HG03066 (cell line): Measurements from ENCODE around the gene IGF2BP3.

Source experiments
- ATAC-seq: cut with Tn5 transposase; IDR thresholded peaks from one replicate; pipeline ENCODE4 v1.9.1; 2021; ENCODE audit warnings: low read depth; ENCODE audit not compliant: unreplicated experiment

The IGF2BP3 gene

GRCh38 chr7:23385140-23385539 is 85.2 kb downstream of the IGF2BP3 start:
- ATAC-seq: no peak

- no peak for ATAC-seq
These were observed 87.1 kb downstream of the IGF2BP3 start for GRCh38 chr7:23383225-23383624.

DNA sequence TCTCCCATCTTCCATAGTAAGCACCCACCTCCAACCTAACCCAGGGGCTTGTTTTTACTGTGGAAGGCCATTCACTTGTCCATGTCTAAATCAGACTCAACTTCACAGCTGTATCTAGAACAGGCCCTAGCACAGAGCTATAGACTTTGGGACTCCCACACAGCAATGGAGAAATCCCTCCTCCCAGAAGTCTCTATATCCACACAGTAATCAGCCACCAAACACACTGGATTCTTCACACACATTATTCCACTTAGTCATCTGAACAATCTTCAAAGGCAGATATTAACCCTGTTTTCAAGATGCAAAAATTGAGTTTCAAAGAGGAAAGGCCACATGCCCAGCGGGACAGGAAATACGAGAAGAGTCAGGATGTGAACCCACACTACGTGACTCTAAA is 89.3 kb downstream of the IGF2BP3 start:
- no peak for ATAC-seq

DNA sequence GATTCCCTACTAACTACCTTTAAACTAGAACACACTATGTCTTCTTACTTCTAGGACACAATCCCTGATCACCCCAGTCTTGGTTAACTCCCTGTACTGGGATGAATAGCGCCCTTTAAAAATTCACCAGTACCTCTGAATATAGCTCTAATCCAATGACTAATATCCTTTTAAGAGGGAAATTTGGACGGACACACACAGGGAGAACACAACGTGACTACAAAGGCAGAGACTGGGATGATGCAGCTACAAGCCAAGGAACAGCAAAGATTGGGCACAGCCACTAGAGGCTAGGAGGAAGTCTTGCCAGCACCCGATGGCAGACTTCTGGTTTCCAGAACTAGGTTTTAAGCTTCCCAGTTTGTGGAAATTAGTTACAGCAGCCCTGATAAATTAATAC is 89.7 kb downstream of the IGF2BP3 start:
- ATAC-seq: no peak

DNA sequence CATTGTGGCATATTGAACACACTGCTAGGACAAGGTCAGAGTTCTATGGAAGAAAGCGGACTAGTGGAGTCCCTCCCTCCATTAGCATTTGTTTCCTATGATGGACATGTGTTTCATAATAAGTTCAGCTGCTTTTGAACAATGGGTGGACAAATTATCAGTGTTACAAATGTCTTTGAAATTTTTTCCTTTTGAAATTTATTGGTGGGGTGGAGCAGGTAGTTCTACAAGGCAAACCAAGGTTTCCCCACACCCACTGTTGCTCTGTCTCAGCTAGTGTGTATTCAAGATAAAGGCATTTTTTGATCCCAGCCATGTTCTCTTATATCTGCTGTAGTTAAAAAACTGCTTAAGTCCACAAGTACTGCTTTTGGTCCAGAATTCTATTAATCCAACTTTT is 91.3 kb downstream of the IGF2BP3 start:
- ATAC-seq: no peak

DNA sequence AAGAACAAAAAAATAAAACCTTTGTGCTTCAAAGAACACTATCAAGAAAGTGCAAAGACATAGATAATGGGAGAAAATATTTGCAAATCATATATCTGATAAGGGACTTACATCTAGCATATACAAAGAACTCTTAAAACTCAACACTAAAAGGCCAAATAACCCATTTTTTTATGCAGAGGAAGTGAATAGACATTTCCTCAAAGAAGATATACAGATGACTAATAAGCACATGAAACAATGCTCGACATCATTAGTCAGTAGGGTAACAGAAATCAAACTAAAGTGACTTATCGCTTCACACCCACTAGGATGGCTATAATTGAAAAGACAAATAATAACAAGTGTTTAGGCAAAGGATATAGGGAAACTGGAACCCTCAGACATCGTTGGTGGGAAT is 93.2 kb downstream of the IGF2BP3 start:
- ATAC-seq: no peak

DNA sequence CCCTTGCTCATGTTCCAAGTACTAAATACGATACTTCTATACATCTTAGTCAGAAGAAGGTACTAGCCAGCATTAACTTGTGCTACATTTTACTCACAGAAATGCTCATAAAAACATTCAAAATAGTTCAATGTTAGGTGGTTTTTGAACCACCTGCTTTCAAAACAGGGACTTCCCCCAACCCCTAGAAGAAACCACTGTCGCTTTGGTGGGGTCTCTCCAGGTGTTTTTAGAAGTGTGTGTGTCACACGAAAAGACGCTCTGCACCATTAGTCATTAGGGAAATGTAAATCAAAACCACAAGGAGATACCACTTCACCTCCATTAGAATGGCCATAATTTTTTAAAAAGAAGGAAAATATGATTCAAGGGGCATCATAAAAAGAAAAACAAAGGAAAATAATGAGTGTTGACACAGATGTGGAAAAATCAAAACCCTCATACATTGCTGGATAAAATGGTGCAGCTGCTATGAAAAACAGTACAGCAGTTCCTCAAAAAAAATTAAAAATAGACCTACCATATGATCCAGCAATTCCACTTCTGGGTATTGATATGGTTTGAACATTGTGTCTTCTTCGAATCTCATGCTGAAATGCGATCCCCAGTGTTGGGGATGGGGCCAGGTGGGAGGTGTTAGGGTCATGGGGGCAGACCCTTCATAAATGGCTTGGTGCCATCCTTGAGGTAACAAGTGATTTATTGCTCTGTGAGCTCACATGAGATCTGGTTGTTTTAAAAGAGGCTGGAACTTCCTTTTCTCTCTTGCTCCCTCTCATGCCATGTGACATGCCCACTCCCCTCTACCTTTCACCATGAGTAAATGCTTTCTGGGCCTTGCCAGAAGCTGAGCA is 96.9 kb downstream of the IGF2BP3 start:
- ATAC-seq: peak; percentile 51

GRCh38 chr7:23372611-23373010 is 97.7 kb downstream of the IGF2BP3 start:
- ATAC-seq: no peak

DNA sequence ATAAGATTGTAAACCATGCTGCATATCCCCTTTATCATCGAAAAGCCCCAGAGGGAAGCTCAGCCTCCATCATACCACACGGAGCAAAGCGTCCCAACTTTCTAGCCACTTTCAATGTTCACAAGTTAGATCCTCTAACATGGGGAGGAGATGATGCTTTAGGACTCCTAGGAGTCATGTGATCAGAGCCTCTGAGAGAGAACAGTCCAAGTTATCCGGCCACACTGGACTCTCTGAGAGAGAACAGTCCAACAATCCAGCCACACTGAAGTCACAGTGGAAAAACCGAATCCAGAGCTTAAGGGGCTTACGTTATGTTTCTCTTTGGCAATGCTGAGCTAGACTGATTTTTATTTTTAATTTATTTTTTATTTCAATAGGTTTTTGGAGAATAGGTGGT is 98.6 kb downstream of the IGF2BP3 start:
- no peak for ATAC-seq

DNA sequence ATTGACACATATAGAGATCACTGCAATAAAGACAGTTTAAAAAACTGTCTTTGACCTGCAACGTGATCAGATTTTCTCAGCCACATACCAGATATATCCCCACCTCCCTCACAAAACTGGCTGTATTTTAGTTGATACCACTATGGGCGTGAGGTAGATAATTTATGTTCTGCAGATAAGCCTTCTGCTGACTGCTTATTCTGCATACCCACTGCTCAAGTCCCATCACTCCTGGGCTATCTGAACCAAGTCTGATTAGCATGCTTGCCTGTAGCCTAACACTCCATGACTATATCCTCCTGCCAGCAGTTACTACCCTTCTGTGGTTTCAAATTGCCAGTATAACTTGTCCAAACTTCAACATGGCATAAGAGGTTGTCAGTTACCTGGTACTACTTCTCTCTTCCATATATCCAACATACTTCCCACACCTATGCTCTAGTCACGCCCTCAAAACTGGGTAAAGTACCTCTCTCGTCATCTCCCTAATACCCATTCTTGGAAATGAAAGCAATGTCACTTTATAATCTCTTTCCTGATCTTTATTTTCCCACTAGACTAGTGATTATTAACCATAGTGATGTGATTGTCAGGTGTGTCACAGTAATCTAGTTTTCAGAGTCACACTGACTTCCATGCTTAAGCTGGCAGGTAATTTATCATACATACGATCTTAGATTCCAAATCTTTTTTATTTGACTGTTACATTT is 100.4 kb downstream of the IGF2BP3 start:
- ATAC-seq: no peak

- ATAC-seq: no peak
These were observed 101.2 kb downstream of the IGF2BP3 start for GRCh38 chr7:23369100-23369499.

- ATAC-seq: no peak
These were observed 112.1 kb downstream of the IGF2BP3 start for GRCh38 chr7:23358152-23358674.

- ATAC-seq: no peak
These were observed 112.8 kb downstream of the IGF2BP3 start for GRCh38 chr7:23357190-23358093.

DNA sequence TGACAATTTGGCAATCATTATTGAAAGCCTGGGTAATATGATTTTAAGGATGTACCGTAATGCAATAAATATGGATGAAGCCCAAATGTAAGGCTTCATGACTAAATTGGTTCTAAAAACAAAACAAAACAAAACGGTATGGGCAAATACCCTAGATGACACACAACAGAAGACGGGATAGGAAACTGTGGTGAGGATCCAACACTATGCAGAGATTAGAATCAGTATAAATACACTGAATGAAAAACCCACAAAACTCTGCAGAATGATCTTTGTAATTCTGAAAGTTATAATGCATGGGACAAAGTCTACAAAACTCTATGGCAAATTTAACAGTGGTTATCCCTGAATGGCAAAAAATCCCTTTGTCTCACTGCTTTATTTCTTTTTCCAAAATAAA is 113.6 kb downstream of the IGF2BP3 start:
- ATAC-seq: no peak

DNA sequence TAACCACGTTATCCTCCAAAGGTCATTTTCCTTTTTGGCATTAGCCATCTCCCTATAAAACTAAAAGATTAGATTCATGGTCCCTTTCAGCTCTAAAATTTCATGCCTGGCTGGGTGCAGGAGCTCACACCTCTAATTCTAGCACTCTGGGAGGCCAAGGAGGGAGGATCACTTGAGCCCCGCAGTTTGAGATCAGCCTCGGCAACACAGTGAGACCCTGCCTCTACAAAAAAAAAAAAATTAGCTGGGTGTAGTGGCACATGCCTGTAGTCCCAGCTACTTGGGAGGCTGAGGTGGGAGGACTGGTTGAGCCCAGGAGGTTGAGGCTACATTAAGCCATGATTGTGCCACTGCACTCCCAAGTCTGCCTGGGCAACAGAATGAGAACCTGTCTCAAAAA is 114.1 kb downstream of the IGF2BP3 start:
- ATAC-seq: no peak

DNA sequence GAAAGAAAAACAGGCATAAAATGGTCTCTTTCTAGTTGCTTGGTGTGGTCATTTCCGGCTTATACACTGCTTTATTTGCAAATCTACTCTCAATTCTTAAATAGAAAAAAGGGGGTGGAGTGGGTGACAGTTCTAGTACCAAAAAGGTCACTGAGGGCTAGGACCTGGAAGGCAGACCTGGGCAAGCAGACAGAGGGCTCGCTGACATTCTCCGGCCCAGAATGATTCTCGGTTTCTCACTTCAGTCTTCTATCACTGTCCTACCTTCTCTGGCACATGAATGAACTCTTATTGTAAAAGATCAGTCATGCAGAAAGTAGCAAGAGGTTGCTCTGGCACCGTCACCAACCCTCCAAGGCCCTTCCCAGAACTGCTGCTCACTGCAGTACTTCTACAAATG is 117.1 kb downstream of the IGF2BP3 start:
- ATAC-seq: peak; percentile 44

DNA sequence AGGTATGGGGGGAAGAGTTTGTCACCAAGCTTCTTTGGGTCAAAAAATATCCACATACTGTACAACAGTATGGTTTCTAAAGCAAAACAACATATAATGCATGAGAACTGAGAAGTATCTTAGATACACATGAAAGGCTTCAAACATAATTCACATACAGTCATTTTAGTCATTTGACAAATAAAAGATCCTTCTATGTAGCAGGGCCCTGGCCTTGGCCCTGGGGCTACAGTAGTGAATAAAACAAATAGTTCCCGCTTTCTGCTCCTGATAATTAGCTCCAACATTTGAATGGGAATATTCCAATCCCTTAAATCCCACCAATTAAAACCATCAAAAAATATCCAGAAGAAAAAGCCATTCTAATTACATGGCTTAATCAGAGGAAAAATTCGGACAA is 119.8 kb downstream of the IGF2BP3 start:
- no peak for ATAC-seq

GRCh38 chr7:23349484-23350157 is 120.7 kb downstream of the IGF2BP3 start:
- no peak for ATAC-seq

GRCh38 chr7:23347682-23348180 is 122.6 kb downstream of the IGF2BP3 start:
- no peak for ATAC-seq
